Measurements from ENCODE around the gene IGSF3.

IGSF3 gene

GRCh38 chr1:116574581-116575291, 92.8 kb downstream of the IGSF3 start:
- Histone ChIP-seq H3K4me1 (ENCODE audit: control insufficient read depth, insufficient read depth, low read length) (peaks cover 20% of the 10 kb centered on the region), H3K36me3 (ENCODE audit: control insufficient read depth in 2 of 2, insufficient read depth in 2 of 2, low read length in 2 of 2) (peaks cover 4 to 10% of the 10 kb centered on the region in 2 donors), H3K9me3 (ENCODE audit: control insufficient read depth in 2 of 2, low read length in 2 of 2) (no peaks in the 10 kb centered on the region), H3K4me3 (ENCODE audit: low read length in 2 of 2) (no peak overlapping the region), H3K27me3 (ENCODE audit: control insufficient read depth in 1 of 2, insufficient read depth in 2 of 2, low read length in 2 of 2) (no peaks in the 10 kb centered on the region), H3K27ac (ENCODE audit: low read length) (no peak overlapping the region), H3K9ac (ENCODE audit: low read length in 2 of 2) (no peak overlapping the region)

- no peaks in the 10 kb centered on the region for H3K9me3 ChIP-seq (ENCODE audit: control insufficient read depth in 2 of 2, low read length in 2 of 2)
- H3K4me3 ChIP-seq (ENCODE audit: low read length in 2 of 2), result no peak overlapping the region
- peaks cover 4 to 10% of the 10 kb centered on the region in 2 donors for H3K36me3 ChIP-seq (ENCODE audit: control insufficient read depth in 2 of 2, insufficient read depth in 2 of 2, low read length in 2 of 2)
- peaks cover 24% of the 10 kb centered on the region for H3K4me1 ChIP-seq (ENCODE audit: control insufficient read depth, insufficient read depth, low read length)
- no peak overlapping the region for H3K27ac ChIP-seq (ENCODE audit: low read length)
- no peak overlapping the region for H3K9ac ChIP-seq (ENCODE audit: low read length in 2 of 2)
- H3K27me3 ChIP-seq (ENCODE audit: control insufficient read depth in 1 of 2, insufficient read depth in 2 of 2, low read length in 2 of 2), result no peaks in the 10 kb centered on the region
These were observed 94.0 kb downstream of the IGSF3 start for GRCh38 chr1:116573431-116574095.

GRCh38 chr1:116572771-116573430, 94.6 kb downstream of the IGSF3 start:
- H3K9me3 ChIP-seq (ENCODE audit: control insufficient read depth in 2 of 2, low read length in 2 of 2), result no peaks in the 10 kb centered on the region
- H3K36me3 ChIP-seq (ENCODE audit: control insufficient read depth in 2 of 2, insufficient read depth in 2 of 2, low read length in 2 of 2), result peaks cover 4 to 10% of the 10 kb centered on the region in 2 donors
- no peaks in the 10 kb centered on the region for H3K27me3 ChIP-seq (ENCODE audit: control insufficient read depth in 1 of 2, insufficient read depth in 2 of 2, low read length in 2 of 2)
- H3K4me1 ChIP-seq (ENCODE audit: control insufficient read depth, insufficient read depth, low read length), result peaks cover 24% of the 10 kb centered on the region
- H3K27ac ChIP-seq (ENCODE audit: low read length), result no peak overlapping the region
- no peak overlapping the region for H3K4me3 ChIP-seq (ENCODE audit: low read length in 2 of 2)
- H3K9ac ChIP-seq (ENCODE audit: low read length in 2 of 2), result no peak overlapping the region

- Histone ChIP-seq H3K4me1 (ENCODE audit: control insufficient read depth, insufficient read depth, low read length) (peaks cover 28% of the 10 kb centered on the region), H3K9ac (ENCODE audit: low read length in 2 of 2) (no peak overlapping the region), H3K36me3 (ENCODE audit: control insufficient read depth in 2 of 2, insufficient read depth in 2 of 2, low read length in 2 of 2) (peaks cover 3 to 7% of the 10 kb centered on the region in 2 donors), H3K27ac (ENCODE audit: low read length) (no peak overlapping the region), H3K4me3 (ENCODE audit: low read length in 2 of 2) (peak overlapping the region in 1 of 2 donors; percentile 86), H3K27me3 (ENCODE audit: control insufficient read depth in 1 of 2, insufficient read depth in 2 of 2, low read length in 2 of 2) (no peaks in the 10 kb centered on the region), H3K9me3 (ENCODE audit: control insufficient read depth in 2 of 2, low read length in 2 of 2) (no peaks in the 10 kb centered on the region)
These were observed 95.4 kb downstream of the IGSF3 start for GRCh38 chr1:116572099-116572498.

- Histone ChIP-seq H3K9me3 (ENCODE audit: control insufficient read depth in 2 of 2, low read length in 2 of 2) (no peaks in the 10 kb centered on the region), H3K9ac (ENCODE audit: low read length in 2 of 2) (peak overlapping the region; percentile 84 to 87), H3K4me3 (ENCODE audit: low read length in 2 of 2) (peak overlapping the region; percentile 68 to 86), H3K36me3 (ENCODE audit: control insufficient read depth in 2 of 2, insufficient read depth in 2 of 2, low read length in 2 of 2) (peaks cover 0 to 1% of the 10 kb centered on the region in 2 donors), H3K27me3 (ENCODE audit: control insufficient read depth in 1 of 2, insufficient read depth in 2 of 2, low read length in 2 of 2) (no peaks in the 10 kb centered on the region), H3K4me1 (ENCODE audit: control insufficient read depth, insufficient read depth, low read length) (peaks cover 28% of the 10 kb centered on the region), H3K27ac (ENCODE audit: low read length) (peak overlapping the region; percentile 95)
These were observed 96.2 kb downstream of the IGSF3 start for GRCh38 chr1:116571215-116571919.

GRCh38 chr1:116570358-116571214, 96.9 kb downstream of the IGSF3 start, which contains the start of gene CD58:
Gene CD58, minus strand, starts transcription at chr1:116571026. Its CDS starts 54 bp downstream, at chr1:116570972.
- Histone ChIP-seq H3K9ac (ENCODE audit: low read length in 2 of 2) (peak within 1 kb of the TSS; percentile 87 to 89), H3K9me3 (ENCODE audit: control insufficient read depth in 2 of 2, low read length in 2 of 2) (no peaks in the 10 kb centered on the region), H3K36me3 (ENCODE audit: control insufficient read depth in 2 of 2, insufficient read depth in 2 of 2, low read length in 2 of 2) (no peaks in the 10 kb centered on the region), H3K27ac (ENCODE audit: low read length) (peak within 1 kb of the TSS; percentile 95), H3K4me1 (ENCODE audit: control insufficient read depth, insufficient read depth, low read length) (peaks cover 28% of the 10 kb centered on the region), H3K4me3 (ENCODE audit: low read length in 2 of 2) (peak within 1 kb of the TSS; percentile 68 to 86), H3K27me3 (ENCODE audit: control insufficient read depth in 1 of 2, insufficient read depth in 2 of 2, low read length in 2 of 2) (no peaks in the 10 kb centered on the region)

GRCh38 chr1:116569776-116570357, 97.7 kb downstream of the IGSF3 start:
- Histone ChIP-seq H3K27ac (ENCODE audit: low read length) (peak overlapping the region; percentile 95), H3K9ac (ENCODE audit: low read length in 2 of 2) (peak overlapping the region; percentile 87 to 89), H3K4me1 (ENCODE audit: control insufficient read depth, insufficient read depth, low read length) (peaks cover 28% of the 10 kb centered on the region), H3K36me3 (ENCODE audit: control insufficient read depth in 2 of 2, insufficient read depth in 2 of 2, low read length in 2 of 2) (no peaks in the 10 kb centered on the region), H3K4me3 (ENCODE audit: low read length in 2 of 2) (peak overlapping the region; percentile 68 to 86), H3K9me3 (ENCODE audit: control insufficient read depth in 2 of 2, low read length in 2 of 2) (no peaks in the 10 kb centered on the region), H3K27me3 (ENCODE audit: control insufficient read depth in 1 of 2, insufficient read depth in 2 of 2, low read length in 2 of 2) (no peaks in the 10 kb centered on the region)

- Histone ChIP-seq H3K9me3 (ENCODE audit: control insufficient read depth in 2 of 2, low read length in 2 of 2) (no peaks in the 10 kb centered on the region), H3K4me1 (ENCODE audit: control insufficient read depth, insufficient read depth, low read length) (peaks cover 28% of the 10 kb centered on the region), H3K36me3 (ENCODE audit: control insufficient read depth in 2 of 2, insufficient read depth in 2 of 2, low read length in 2 of 2) (no peaks in the 10 kb centered on the region), H3K27ac (ENCODE audit: low read length) (no peak overlapping the region), H3K27me3 (ENCODE audit: control insufficient read depth in 1 of 2, insufficient read depth in 2 of 2, low read length in 2 of 2) (no peaks in the 10 kb centered on the region), H3K9ac (ENCODE audit: low read length in 2 of 2) (no peak overlapping the region), H3K4me3 (ENCODE audit: low read length in 2 of 2) (peak overlapping the region in 1 of 2 donors; percentile 86)
These were observed 98.2 kb downstream of the IGSF3 start for GRCh38 chr1:116569381-116569670.

- Histone ChIP-seq H3K27ac (ENCODE audit: low read length) (no peak overlapping the region), H3K9me3 (ENCODE audit: control insufficient read depth in 2 of 2, low read length in 2 of 2) (no peaks in the 10 kb centered on the region), H3K4me1 (ENCODE audit: control insufficient read depth, insufficient read depth, low read length) (peaks cover 28% of the 10 kb centered on the region), H3K27me3 (ENCODE audit: control insufficient read depth in 1 of 2, insufficient read depth in 2 of 2, low read length in 2 of 2) (no peaks in the 10 kb centered on the region), H3K9ac (ENCODE audit: low read length in 2 of 2) (no peak overlapping the region), H3K4me3 (ENCODE audit: low read length in 2 of 2) (peak overlapping the region in 1 of 2 donors; percentile 3), H3K36me3 (ENCODE audit: control insufficient read depth in 2 of 2, insufficient read depth in 2 of 2, low read length in 2 of 2) (no peaks in the 10 kb centered on the region)
These were observed 98.7 kb downstream of the IGSF3 start for GRCh38 chr1:116568662-116569380.
